ENCODE results near the gene DUSP8.

Gene DUSP8

DNA sequence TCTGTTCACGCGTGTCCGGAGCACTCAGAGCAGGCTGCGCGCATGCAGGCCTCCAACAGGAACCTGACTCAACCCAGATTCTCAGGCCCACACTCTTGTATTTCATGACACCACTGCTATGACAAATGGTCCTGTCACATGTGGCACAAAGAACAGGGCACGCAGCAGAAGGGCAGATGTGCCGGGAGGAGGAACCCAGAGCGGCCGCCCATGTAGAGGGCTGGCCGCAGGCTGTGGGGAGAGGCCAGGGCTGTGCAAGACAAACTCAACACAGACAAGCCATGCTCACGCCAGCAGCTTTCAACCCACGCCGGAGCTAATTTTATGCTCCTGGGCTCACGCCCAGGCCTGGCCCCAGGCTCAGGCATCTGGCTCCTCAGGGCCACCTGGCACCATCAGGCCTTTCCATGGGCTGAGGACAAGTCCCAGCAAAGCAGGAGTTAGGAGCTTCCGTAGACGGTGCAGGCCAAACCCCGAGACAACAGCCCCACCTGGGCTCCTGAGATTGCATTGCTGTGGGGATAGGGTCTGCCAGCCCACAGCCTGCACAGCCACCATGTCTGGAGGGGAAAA lies 40.0 kb downstream of the DUSP8 start:
- DNase-seq (ENCODE audit: low read depth), result peak; percentile 78

DNA sequence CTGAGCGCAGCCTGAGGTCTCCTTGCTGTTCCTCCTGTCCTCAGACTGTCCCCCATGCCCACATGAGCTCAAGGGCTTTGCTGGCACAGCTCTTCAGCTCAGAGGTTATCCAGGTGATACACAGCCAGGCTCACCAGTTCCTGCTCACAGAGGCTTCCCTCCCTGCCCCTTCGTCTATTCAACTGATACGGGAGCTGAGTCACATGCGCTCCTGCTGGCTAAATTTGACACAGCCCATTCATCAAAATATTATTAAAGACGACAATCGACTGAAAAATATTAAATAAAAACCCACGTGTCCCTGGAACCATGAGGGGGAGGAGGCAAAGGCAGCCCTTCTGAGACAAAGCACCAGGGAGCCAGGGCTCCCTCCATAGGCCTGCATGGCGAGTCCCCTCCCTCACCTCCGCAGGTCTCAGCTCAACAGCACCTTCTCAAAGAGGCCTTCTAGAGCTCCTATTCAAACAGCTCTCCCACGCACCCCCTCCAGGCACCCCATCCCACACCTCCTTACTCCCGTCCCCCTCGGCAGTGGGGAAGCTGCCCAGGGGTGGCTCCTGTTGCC lies 40.5 kb downstream of the DUSP8 start:
- DNase-seq (ENCODE audit: low read depth), result no peak

DNA sequence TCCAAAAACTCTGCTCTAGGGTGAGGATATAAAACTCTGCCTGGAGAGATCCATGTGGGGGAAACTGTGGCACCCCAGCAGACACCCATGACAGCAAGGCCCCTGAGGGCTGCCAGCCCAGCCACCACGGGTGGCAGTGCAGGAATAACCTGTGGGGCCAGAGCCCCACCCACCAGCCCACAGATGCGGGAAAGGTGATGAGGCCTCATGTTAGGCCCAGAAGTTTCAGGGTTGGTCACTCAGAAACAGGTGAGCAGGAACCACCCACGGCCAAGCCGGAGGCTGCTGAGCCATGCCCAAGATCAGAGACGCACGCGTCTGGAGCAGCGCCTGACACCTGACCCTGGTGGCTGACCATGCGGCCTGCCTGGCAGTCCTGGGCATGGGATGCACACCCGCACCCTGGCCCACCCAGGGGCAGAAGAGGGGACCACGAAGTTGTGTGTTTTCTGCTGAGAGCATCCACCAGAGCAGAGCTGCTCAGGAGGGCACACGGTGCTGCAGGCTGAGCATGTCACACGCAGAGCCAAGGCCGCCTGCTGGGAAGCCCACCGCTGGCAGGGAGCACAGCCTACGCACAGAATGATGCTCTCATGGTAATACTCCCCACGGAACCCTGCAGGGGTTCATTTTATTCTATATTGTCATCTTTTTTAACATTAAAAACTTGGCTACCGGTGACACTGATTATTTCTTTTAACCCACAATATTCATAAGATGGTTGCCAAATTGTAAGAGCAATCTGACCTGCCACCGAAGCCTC lies 41.2 kb downstream of the DUSP8 start:
- DNase-seq (ENCODE audit: low read depth), result no peak

DNA sequence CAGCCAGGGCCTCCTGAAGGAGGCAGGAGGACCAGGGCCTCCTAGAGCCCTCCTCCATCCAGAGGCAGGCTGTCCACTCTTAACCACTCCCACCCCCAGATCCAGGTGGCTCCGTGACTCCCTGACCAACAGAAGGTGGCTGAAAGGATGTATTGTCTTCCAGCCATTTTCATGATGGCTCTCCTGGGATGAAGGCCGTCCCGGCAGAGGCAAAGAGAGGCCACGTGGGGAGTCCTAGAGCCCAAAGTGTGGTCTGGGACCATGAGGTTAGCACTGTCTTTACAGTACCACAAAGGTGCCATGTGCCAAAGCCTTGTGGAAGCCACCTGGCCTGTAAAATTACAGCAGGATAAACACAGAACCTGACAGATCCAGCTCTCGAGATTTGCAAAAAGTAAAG lies 42.3 kb downstream of the DUSP8 start:
- no peak for DNase-seq (ENCODE audit: low read depth)

DNA sequence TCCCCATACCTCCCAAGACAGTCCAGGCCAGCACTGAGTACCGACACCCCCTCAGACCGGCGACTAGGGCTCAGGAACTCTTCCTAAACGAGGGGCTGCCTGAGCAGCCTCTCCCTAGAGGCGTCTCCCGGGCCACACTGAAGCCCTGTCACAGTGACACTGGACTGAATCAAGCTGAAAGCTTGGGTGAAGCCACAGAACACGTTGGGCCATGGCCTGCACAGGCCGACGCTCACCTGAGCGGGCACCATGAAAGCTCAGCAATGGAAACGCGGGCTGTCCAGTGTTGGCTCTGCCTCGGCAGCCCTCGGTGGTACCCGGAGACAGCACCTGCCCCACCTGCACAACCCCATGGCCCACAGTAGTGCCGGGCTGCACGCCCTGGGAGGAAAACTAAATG lies 42.8 kb downstream of the DUSP8 start:
- no peak for DNase-seq (ENCODE audit: low read depth)

DNA sequence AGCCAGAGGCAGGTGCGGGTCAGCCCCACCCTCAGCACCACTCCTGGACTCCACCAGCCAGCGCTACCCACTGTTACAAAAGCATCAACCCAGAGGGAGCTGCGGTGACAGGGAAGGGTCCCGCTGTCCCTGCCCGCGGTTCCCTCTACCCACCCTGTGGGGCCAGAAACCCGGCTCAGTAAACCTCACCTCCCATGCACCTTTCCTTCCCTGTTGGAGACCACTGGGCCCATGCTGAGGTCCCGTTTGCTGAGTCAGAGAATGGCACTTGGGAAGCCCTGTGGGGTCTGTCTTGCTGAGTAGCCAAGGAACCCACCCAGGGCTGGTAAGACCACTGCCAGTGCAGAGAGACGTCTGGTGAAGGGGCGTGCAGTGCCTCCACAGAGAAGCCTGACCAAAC lies 43.4 kb downstream of the DUSP8 start:
- DNase-seq (ENCODE audit: low read depth), result no peak

DNA sequence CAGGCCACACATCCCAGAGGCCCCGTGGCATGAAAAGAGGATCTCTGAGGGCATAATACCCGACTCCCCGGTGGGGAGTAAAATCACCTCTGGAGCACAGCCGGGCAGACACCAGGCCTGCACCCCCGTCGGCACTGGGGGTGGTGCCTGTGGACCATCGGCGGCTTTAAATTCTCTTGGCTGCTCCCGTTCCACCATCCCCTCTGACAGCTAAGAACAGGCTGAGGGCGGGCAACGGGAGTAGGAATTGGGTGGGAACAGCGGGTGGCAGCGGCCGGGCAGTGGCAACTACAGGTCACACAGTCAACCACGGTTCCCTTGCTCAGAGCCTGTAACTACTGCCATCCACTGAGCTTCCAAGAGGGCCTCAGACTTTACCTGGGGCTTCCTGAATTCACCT lies 45.3 kb downstream of the DUSP8 start:
- DNase-seq (ENCODE audit: low read depth), result no peak

DNA sequence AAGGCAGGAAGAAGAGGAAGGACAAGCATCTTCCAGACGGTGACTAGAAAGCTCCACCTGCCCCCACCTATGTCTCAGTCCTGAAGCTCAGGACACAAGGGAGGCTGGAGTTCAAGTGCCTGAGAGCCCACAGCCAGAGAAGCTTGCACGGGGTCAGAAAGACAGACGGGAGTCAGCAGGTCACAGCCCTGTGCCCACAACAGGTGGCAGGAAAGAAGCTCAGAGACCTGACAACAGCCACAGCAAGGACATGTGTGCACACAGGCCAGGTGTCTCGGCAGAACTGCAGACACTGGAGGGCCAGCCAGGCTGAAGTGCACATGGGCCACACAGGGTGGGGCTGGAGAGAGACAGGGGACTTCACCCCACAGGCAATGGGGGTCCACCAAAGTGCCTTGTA lies 48.3 kb downstream of the DUSP8 start:
- DNase-seq (ENCODE audit: low read depth), result no peak

DNA sequence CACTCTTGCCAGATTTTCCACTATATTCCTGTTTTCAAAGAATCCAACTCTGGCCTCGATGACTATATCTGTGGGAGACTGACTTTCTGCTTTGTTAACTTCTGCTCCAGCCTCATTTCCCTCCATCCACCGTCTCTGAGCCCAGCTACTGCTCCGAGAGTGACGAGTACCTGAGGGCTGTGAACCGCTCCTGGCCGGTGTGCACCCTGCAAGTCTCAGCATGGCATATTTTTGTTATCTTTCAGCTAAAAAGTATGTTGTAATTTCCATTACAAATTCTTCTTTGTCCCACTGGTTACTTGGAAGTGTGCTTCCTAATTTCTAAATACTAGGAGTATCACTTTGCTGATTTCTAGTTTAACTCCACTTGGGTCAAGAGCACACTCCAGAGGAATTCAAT lies 49.0 kb downstream of the DUSP8 start:
- DNase-seq (ENCODE audit: low read depth), result no peak

DNA sequence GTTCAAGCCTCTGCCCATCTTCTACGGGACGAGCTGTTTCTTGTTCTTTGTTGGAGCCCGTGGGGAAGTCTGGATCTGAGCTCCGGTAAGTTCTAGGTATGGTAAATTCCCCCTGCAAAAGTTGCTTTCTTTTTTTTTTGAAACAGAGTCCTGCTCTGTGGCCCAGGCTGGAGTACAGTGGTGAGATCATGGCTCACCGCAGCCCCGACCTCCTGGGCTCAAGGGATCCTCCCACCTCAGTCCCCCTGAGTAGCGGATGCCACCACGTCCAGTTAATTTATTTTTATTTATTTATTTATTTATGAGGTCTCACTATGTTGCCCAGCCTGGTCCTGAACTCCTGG lies 50.0 kb downstream of the DUSP8 start:
- no peak for DNase-seq (ENCODE audit: low read depth)

DNA sequence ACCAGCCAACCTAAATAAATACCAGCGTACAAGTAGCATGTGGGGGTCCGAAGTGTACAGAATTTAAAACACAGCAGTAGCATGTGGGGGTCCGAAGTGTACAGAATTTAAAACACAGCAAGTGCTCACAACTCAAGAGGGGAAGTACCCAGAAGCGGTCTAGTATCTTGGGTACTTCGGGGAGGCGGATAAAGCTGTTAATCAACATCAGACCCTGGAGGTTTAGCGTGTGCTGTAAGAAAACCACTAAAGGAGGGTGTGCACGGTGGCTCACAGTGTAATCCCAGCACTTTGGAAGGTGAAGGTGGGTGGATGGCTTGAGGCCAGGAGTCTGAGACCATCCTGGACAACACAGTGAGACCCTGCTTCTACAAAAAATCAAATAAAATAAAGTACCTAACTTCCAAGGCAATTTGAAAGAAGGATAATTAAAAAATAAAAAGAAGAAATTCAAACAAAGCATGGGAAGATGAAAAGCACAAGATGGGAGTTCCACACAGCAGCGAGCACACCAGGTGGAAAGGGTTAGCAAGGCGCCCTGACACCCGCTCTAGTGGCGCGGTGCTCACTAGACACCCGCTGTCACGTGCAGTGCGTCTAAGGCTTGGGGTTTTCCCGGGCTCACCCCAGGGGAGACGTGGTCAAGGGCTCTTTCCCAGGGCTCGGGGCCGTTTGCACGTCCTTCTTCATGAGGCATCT lies 50.5 kb downstream of the DUSP8 start:
- no peak for DNase-seq (ENCODE audit: low read depth)

DNA sequence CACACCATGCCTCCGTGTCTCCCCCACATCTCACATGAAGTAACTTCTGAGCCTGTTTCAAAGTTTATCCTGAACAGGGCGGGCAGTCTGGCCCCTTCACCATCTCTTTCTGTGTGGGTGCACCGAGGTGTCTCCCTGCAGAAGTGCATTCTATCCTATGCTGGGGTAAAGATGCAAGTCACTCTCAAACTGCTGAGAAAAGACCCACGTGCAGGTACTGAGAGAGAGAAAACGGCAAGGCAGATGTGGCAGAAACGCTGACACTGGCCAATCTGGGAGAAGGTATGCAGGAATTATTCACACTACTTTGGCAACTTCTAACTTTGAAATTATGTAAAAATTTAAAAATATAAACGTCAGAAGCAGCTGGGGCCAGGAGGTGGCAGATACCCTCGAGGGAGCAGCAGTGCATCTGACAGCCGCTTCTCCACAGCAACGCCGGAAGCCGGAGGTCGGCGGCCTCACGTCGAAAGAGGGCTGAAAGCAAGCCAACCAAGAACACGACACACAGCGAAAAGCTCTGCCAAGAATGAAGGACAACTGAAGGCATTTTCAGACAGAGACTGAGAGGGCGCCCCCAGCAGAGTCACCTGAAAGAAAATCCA lies 51.3 kb downstream of the DUSP8 start:
- DNase-seq (ENCODE audit: low read depth), result no peak

DNA sequence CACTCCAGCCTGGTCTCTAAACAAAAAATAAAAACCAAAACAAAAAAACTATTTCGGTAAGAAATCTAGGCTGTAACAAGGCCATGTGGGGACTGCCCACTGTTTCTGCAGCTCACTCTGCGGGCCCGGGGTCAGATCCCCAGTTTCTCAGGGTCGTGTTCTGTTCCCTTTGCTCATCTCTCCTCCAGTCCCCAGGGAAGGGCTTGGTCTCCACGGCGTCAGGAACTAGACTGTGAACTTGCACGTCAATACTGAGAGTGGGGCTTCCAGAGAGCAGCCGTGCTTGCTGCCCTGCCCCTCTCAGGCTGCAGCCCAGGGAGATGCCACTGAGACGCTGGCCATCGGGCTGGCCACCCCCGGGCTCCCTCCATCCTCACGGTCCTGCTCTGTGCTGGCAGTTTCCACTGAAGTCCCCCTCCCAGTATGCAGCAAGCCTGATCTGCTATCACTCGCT lies 51.8 kb downstream of the DUSP8 start:
- DNase-seq (ENCODE audit: low read depth), result no peak

DNA sequence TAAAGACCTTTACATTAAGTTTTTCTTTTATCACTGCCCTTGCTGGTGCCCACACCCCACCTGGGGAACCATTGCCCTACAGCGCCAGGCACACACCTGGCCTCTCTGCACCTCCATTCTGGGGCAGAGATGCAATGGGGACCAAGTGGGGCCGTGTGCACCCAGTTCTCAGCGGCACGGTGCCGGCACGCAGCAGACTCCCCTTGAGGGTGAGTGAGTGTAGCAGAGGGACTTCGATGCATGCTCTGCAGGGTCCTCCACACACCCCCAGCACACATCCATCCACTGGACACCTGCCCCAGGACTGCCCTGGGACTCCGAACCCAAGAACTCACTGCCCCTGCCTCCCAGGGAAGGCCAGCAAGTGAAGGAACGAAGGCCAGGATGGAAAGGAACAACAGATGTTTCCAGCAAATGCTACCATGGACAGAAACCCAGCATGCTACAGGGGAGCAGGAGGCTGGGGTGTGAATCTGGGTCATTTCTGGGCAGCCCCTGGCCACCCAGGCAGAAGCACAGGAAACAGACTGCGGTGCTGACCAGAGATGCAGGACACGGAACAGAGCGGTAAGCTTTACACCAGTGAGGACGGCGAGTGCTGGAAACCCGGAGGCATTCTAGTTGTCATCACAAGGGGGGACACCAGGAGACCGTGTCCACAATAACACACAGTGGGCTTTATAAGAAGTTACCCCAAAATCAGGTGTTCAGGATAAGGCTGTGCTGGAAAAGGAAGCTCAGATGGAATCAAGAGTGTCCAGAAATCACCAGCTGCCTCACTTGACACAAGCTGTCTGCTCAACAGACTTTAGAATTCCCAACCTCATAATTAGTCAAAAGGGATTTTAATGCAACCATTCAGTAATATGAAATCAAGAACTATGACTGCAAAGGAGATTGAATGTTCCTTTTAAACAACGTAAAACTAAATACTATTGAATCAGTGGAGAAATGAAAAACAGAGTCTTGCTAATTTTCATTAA lies 52.8 kb downstream of the DUSP8 start:
- no peak for DNase-seq (ENCODE audit: low read depth)

DNA sequence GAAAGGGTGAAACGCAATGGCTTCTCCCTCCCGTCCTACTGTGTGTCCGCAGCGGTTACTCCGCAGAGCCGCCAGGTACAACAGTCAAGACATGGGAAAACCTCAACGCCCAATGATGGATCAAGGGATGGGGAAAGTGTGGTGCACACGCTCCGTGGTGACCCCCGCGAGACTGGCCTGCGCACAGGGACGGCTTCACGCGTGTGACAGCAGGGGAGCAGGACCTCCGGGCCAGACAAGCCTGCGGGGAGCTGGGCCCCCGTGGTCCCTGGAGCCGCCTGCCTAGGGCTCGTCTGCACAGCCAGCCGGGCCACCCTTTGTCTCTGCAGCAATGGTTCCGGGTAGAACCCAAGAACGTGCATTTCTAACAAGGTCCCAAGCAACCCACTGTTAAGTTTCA lies 53.8 kb downstream of the DUSP8 start:
- no peak for DNase-seq (ENCODE audit: low read depth)

DNA sequence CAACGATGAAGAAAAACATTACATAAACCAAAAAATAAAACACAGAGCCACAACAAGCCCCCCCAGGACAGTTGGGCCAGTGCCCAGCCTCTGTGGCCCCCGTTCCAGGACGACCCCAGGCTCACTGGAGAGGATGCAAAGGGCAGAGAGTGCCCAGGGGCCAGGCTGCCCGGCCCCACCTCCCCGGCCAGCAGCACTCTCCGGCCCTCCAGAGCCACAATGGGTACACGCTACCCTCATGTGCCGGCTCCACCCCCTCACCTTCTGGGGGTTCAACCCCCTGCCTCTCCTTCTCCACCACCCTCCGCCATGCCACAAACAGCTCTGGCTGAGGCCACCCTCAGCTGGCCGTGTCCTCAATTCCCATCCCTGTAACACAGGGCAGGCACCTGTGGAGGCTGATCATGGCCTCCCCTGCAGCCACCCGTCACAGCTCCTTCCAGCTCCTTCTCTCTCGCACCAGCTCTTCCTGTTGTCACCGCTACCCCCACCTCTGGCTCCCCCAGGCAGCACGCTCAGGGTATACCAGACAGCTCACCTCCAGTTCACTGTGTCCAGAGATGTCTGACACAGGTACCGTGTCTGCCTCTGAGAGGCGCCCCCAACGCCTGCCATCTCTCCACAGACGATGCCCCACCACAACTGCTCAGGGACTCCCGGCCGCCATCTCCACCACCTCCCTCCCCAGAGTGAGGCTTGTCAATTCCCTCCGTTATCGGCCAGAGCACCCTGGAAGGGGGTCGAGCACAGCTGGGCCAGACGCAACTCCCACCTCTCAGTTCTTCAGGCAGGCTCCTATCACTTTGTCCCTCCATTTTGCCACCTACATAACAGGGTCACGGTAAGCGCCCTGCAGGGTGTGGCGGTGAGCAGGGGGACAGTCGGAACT lies 54.7 kb downstream of the DUSP8 start:
- DNase-seq (ENCODE audit: low read depth), result no peak

DNA sequence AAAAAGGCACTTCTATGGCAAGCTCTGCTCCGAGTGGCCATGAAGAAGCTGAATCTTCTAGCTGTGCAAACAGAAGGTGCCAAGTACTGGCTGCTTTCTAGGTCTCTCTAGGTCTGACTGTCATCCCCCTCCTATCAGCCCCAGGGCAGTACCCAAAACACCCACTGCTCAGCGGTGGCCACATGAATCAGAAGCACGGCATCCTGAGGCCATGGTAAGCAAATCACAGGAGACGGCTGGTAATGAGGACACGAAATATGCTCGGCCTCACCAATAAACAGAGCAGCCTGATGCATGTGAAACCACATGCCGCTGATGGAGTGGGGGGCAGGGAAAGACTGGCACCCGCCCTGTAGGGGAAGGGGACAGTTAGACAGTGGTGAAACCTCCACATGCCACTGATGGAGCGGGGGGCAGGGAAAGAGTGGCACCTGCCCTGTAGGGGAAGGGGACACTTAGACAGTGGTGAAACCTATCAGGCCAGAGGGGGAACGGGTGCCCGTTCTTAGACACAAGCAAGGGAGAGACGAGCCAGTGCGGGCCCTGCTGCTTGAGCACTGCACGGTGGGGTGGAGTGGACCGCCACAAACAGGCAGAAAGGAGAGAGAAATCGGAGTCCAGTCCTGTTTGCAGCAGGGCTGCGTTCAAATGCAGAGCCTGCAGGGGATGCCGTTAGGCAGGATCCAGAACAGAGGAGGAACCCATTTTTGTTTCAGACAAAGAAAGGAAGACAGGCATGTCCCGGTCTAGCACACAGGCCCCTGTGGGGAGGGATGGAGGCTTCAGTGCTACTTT lies 55.6 kb downstream of the DUSP8 start:
- no peak for DNase-seq (ENCODE audit: low read depth)

DNA sequence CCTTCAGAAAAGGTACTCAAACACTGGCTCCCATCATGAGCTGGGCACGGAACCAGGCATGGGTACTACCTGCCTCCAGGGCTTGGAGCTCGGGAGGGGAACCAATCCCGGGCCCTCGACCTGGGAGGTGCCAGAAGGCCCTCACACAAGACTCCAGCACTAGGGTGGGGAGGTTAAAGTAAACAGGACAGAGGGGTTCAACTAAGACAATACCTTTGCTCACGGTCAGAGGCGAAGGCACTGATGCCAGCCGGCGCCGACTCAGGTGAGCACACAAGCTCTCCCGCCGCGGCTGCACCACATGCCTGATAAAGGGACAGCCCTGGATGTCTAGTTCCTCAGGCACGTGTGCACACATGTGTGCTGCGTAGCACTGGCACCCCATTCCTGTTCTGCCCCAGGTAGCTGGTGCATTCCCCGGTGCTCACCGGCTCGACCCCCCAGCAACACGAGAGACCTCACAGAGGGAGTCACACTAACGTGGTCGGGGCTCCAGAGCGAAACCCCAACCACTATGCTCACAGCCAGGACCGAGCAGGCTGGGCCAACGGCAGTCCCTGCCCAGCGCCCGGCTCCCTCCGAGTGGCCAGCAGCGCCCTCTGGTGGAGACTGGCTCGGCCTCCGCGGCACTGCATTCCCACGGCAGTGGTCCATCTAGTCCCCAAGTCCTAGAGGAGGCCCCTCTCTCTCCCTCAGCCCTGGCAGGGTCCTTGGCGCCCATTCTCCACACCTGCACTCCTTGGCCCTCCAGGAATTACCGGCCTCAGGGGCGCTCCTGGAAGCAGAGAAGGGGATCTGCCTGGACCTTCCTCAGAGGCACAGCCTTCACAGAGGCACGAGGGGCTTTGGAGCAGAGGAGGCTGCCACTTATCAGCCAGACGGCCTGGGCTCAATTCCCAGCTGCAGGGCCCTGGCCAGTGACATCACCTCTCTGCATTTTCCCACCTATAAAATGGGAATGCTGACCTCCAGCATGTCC lies 56.7 kb downstream of the DUSP8 start:
- DNase-seq (ENCODE audit: low read depth), result no peak
